Measurements from ENCODE around the gene CHPT1. TPM values are rescaled to one million over a fixed set of nuclear protein-coding genes. Genes with fewer than 3 reads are reported as not detected.

CHPT1 gene
- total and polyA plus RNA-seq, 2 donors (not counting 3 experiments of a cell fraction or from before 2014, with no cell fraction given), result 12.1 to 19.3 TPM

DNA sequence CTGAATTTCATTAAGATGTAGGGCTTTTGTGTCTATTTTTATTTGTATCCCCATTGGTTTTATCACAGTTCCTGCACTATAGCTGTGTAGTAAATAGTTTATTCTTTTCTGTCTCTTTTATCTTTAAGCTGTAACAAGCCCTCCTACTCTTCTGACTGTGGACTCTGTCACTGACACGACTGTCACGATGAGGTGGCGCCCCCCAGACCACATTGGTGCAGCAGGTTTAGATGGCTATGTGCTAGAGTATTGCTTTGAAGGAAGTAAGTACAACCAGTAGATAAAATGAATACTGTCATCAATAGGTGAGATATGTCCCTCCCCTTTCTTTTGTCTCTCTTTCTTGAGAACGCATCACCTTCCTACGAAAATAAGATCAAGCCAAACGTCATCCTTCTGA is 34.1 kb upstream of the CHPT1 start:
- Histone ChIP-seq H4K20me1 (replicated peaks; ENCODE audit: control insufficient read depth, extremely low read depth, insufficient read depth, low read length) (no peaks in the 10 kb centered on the region), H2AFZ (ENCODE audit: low read depth, low read length) (no peak overlapping the region), H3K9ac (replicated peaks; ENCODE audit: extremely low read depth, insufficient read depth, low read length) (no peak overlapping the region), H3K4me3 (replicated peaks in 1 of 3; ENCODE audit: insufficient read depth in 1 of 3, low read depth in 1 of 3, low read length in 3 of 3) (no peak overlapping the region), H3K9me1 (replicated peaks; ENCODE audit: control insufficient read depth, extremely low read depth, insufficient read depth, low read length) (no peaks in the 10 kb centered on the region), H3K9me3 (replicated peaks; ENCODE audit: control insufficient read depth, insufficient read depth, low read length) (no peaks in the 10 kb centered on the region), H3K27ac (ENCODE audit: insufficient read depth, low read depth, low read length) (no peak overlapping the region), H3K4me2 (ENCODE audit: insufficient read depth, low read length) (no peak overlapping the region), H3K79me2 (ENCODE audit: control insufficient read depth, insufficient read depth, low read length) (no peaks in the 10 kb centered on the region), H3K4me1 (ENCODE audit: control insufficient read depth, extremely low read depth, insufficient read depth, low read length) (no peaks in the 10 kb centered on the region), H3K27me3 (ENCODE audit: control insufficient read depth in 2 of 2, insufficient read depth in 2 of 2, low read length in 2 of 2) (no peaks in the 10 kb centered on the region), H3K36me3 (ENCODE audit: control insufficient read depth in 2 of 2, extremely low read depth in 1 of 2, insufficient read depth in 2 of 2, low read length in 2 of 2) (no peaks in the 10 kb centered on the region)
- CTCF ChIA-PET, result interaction anchor here (0.6 kb wide), 1 partner anchor 96 kb away, joined by 3 read pairs; no protein-coding TSS in a partner anchor
- FAIRE-seq (no peak), DNase-seq (ENCODE audit: low read depth, low spot score) (no peak)
- no TSS peak for BruUV-seq (replicated peaks)
- intact Hi-C loops (cut with micrococcal nuclease), result no loop called here
- TF ChIP-seq JUN (IDR thresholded peaks at IDR 0.05; ENCODE audit: borderline replicate concordance, insufficient read depth, insufficient read length, low read depth) (no peak), POLR2A (IDR thresholded peaks at IDR 0.05; ENCODE audit: low read depth, low read length) (no peak), EZH2 (IDR thresholded peaks at IDR 0.05; ENCODE audit: borderline replicate concordance, low read depth, low read length, severe bottlenecking) (no peak), CTCF (IDR thresholded peaks at IDR 0.05; ENCODE audit: extremely low read depth in 1 of 2, insufficient read depth in 1 of 2, low read depth in 1 of 2, low read length in 2 of 2) (no peak), MYC (IDR thresholded peaks at IDR 0.05; ENCODE audit: low read depth, low read length) (no peak), POLR2AphosphoS5 (IDR thresholded peaks at IDR 0.05; ENCODE audit: insufficient read depth, low read depth, low read length) (no peak), GATA2 (IDR thresholded peaks at IDR 0.05; ENCODE audit: insufficient read depth, insufficient read length, low read depth, low read length) (no peak), FOS (IDR thresholded peaks at IDR 0.05; ENCODE audit: borderline replicate concordance, insufficient read depth, low read length) (no peak)
- TF ChIP-seq, protein P1, sequence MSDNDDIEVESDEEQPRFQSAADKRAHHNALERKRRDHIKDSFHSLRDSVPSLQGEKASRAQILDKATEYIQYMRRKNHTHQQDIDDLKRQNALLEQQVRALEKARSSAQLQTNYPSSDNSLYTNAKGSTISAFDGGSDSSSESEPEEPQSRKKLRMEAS (IDR thresholded peaks at IDR 0.05; ENCODE audit: insufficient read depth, insufficient read length), result no peak
- POLR2A ChIA-PET, result no interaction called here
- dilution Hi-C loops (cut with MboI; ENCODE audit: extremely low pct_ligation_motif_present, low sequenced_read_pairs), result no loop called here

All from endothelial cell of umbilical vein (primary cell).